SK-N-SH treated with all-trans-retinoic acid at 6 μM for 48 hours (cell line): ENCODE results near the gene ZNF525.

Experiments used
- BACH2 ChIP-seq: fragments of 250-450 bp; sonication (Bioruptor Pico); IDR thresholded peaks from 2 replicates; pipeline ENCODE4 v1.9.0; 2021; ENCODE audit warnings: mild to moderate bottlenecking, borderline replicate concordance
- ESRRG ChIP-seq: fragments of 250-450 bp; sonication (Bioruptor Pico); IDR thresholded peaks from 2 replicates; pipeline ENCODE4 v1.6.1; 2021; ENCODE audit warnings: mild to moderate bottlenecking
- GLIS3 ChIP-seq: fragments of 250-450 bp; sonication (Bioruptor Pico); IDR thresholded peaks from 2 replicates; pipeline ENCODE4 v1.5.0; 2020; ENCODE audit warnings: mild to moderate bottlenecking, moderate library complexity
- SNAI2 ChIP-seq: fragments of 250-450 bp; sonication (Bioruptor Pico); IDR thresholded peaks from 2 replicates; pipeline ENCODE4 v1.5.0; 2020; ENCODE audit warnings: mild to moderate bottlenecking, moderate library complexity
- TCF4 ChIP-seq: fragments of 250-450 bp; sonication (Bioruptor Pico); IDR thresholded peaks from 2 replicates; pipeline ENCODE4 v1.8.0; 2021; ENCODE audit warnings: mild to moderate bottlenecking, moderate library complexity, borderline replicate concordance
- ZFP3 ChIP-seq: fragments of 250-450 bp; sonication (Bioruptor Pico); IDR thresholded peaks from 2 replicates; pipeline ENCODE4 v1.5.0; 2020; ENCODE audit warnings: mild to moderate bottlenecking, moderate library complexity
- ZFP30 ChIP-seq: fragments of 450-650 bp; formaldehyde crosslinking; IDR thresholded peaks from 2 replicates; pipeline ENCODE4 v1.5.0; 2022; ENCODE audit warnings: mild to moderate bottlenecking, moderate library complexity
- ZNF565 ChIP-seq: fragments of 450-650 bp; formaldehyde crosslinking; conservative IDR thresholded peaks from 2 replicates; pipeline ENCODE4 v1.5.0; 2020; ENCODE audit warnings: low read depth, mild to moderate bottlenecking, moderate library complexity
- TF ChIP-seq, protein P1 (sequence below): fragments of 250-450 bp; sonication (Bioruptor Pico); IDR thresholded peaks from 2 replicates; pipeline ENCODE4 v1.5.0; 2020; ENCODE audit warnings: mild to moderate bottlenecking, moderate library complexity
- TF ChIP-seq, protein P2 (sequence below): fragments of 250-450 bp; sonication (Bioruptor Pico); IDR thresholded peaks from 2 replicates; pipeline ENCODE4 v1.8.0; 2020; ENCODE audit warnings: mild to moderate bottlenecking, moderate library complexity, borderline replicate concordance

DNA sequence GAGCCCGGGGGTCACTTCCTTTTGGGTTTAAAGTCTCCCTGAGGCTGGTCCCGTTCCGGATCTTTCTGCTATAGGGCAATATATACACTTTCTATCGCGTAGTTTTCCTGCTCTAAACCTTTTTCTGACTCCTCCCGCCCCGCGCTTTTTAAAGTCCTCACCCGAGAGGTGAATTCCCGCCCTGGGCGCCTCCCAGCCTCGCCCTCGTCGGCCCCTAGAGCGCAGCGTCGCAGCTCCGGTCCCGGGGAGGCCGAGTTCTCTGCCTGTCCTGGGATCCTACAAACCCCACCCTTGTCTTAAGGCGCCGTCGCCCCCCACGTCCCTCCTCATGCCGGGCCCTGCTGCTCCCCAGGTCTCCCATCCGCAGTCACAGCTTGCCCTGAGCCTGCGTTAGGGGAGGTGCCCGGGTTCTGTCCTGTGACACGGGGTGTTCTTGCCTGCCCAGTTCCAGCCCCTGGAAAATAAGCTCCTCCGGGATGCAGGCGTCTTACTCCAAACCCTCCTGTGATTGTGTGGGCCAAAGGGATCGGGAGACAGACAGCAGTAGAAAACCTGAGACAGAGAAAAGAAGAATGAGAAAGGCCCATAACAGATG lies 491 bp downstream of the ZNF525 start:
- TF ChIP-seq ZFP3 (CRISPR knock-in tag) = no peak
- no peak for TF ChIP-seq ESRRG (CRISPR knock-in tag)
- no peak for TF ChIP-seq BACH2 (CRISPR knock-in tag)
- TF ChIP-seq TCF4 (CRISPR knock-in tag) = no peak
- TF ChIP-seq, protein P1, sequence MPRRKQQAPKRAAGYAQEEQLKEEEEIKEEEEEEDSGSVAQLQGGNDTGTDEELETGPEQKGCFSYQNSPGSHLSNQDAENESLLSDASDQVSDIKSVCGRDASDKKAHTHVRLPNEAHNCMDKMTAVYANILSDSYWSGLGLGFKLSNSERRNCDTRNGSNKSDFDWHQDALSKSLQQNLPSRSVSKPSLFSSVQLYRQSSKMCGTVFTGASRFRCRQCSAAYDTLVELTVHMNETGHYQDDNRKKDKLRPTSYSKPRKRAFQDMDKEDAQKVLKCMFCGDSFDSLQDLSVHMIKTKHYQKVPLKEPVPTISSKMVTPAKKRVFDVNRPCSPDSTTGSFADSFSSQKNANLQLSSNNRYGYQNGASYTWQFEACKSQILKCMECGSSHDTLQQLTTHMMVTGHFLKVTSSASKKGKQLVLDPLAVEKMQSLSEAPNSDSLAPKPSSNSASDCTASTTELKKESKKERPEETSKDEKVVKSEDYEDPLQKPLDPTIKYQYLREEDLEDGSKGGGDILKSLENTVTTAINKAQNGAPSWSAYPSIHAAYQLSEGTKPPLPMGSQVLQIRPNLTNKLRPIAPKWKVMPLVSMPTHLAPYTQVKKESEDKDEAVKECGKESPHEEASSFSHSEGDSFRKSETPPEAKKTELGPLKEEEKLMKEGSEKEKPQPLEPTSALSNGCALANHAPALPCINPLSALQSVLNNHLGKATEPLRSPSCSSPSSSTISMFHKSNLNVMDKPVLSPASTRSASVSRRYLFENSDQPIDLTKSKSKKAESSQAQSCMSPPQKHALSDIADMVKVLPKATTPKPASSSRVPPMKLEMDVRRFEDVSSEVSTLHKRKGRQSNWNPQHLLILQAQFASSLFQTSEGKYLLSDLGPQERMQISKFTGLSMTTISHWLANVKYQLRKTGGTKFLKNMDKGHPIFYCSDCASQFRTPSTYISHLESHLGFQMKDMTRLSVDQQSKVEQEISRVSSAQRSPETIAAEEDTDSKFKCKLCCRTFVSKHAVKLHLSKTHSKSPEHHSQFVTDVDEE (CRISPR knock-in tag) = no peak
- TF ChIP-seq, protein P2, sequence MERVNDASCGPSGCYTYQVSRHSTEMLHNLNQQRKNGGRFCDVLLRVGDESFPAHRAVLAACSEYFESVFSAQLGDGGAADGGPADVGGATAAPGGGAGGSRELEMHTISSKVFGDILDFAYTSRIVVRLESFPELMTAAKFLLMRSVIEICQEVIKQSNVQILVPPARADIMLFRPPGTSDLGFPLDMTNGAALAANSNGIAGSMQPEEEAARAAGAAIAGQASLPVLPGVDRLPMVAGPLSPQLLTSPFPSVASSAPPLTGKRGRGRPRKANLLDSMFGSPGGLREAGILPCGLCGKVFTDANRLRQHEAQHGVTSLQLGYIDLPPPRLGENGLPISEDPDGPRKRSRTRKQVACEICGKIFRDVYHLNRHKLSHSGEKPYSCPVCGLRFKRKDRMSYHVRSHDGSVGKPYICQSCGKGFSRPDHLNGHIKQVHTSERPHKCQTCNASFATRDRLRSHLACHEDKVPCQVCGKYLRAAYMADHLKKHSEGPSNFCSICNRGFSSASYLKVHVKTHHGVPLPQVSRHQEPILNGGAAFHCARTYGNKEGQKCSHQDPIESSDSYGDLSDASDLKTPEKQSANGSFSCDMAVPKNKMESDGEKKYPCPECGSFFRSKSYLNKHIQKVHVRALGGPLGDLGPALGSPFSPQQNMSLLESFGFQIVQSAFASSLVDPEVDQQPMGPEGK (CRISPR knock-in tag) = no peak
- TF ChIP-seq SNAI2 = no peak
- TF ChIP-seq ZFP30 (CRISPR knock-in tag) = no peak
- TF ChIP-seq GLIS3 = no peak
- no peak for TF ChIP-seq ZNF565 (CRISPR knock-in tag)
